T-helper 22 cell (primary cell): ENCODE measurements around the gene NPC1L1.

Source experiments
- DNase-seq: peaks from one replicate; pipeline ENCODE4 v3.0.0-alpha.2; 2020; ENCODE audit warnings: low read depth

NPC1L1 gene

GRCh38 chr7:44471850-44472249, 69.3 kb downstream of the NPC1L1 start:
- no peak for DNase-seq

GRCh38 chr7:44471436-44471835, 69.7 kb downstream of the NPC1L1 start:
- no peak for DNase-seq

GRCh38 chr7:44470628-44471245, 70.4 kb downstream of the NPC1L1 start:
- DNase-seq: no peak

- DNase-seq: no peak
These were observed 71.0 kb downstream of the NPC1L1 start for GRCh38 chr7:44470135-44470479.

DNA sequence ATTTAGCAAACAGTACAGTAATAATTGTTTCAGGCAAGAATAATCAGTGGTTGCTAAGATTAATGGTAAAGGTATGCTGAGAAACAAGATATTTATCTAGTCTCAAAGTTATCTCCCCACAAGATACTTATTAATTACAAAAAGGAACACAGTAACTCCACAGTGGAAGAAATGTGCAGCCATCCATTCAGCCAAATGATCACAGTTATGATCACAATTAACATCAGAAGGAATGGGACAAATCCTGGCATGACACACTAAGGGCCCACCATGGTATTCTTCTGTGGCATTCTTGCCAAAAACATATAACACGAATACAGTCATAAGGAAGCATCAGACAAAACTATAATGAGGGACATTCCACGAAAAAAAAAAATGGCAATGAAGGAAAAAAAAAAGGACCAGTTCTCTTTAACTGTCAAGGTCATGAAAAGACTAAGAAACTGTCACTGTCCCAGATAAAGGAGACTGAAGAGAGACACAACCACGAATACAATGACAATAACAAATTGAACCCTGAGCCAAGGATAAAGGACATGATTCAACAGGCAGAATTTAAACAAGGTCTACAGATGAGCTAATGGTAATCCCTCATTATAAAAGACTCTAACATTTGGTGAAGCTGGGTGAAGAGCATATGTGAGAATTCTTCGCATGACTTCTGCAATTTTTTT, 71.5 kb downstream of the NPC1L1 start:
- no peak for DNase-seq

DNA sequence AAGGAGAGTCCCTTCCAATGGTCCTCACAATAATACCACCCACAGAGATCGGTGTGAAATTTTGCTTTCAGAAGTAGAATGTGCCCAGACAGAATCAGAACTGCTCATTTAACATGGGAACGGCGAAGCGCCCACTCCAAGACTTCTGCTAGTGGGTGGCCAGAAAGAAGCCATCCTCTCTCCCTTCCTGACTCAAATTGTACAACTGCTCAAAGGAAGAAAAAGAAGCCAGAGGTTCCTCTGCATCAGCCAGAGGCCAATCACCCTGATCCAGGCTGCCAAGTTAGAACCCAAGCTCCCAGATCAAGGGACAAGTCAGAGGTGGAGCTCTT, 73.9 kb downstream of the NPC1L1 start:
- DNase-seq: no peak

GRCh38 chr7:44466300-44467216, 74.6 kb downstream of the NPC1L1 start:
- DNase-seq: no peak

DNA sequence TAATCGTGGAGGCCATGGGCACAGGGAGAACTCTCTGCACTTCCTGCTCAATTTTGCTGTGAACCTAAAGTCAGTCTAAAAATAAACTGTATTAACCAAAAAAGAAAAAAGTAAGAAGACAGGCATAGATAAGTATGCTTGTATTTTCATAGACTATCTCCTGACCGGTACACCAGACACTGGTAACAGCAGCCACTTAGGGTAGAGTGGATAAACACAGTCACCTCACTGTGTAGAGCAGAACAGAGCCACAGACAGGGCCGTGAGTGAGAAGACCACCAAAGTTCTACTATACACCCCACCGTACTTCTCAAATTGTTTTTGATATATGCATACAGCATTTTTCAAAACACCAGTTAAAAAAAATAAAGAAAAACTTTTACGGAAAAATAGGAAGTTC, 75.6 kb downstream of the NPC1L1 start:
- no peak for DNase-seq

DNA sequence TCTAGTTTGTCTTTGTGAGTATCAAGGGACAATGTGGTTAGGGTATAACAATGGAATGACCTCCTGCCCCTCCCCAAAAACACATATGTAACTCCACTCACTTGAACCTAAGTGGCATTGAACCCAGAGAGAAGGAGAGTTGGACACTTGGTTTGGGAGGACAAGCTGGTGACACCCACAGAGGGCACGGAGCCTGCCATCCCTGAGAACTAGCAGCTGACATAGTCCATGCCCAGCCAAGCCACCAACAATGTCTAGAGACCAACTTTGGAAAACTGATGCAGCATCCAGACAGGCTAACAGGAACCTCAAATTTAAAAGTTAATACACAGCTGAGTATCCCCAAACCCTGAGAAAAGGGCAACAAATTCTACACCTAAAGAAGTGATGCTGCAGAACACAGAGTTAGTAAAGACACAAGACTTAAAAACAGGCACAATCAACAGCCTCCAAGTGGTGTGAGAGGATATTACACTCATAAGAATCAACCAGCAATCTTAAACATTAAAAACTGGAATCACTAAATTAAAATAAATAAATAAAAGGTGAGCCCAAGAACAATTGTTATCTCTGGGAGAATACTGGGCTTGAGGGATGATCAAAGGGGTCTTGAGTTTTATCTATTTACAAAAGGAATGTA, 77.8 kb downstream of the NPC1L1 start:
- no peak for DNase-seq
